Keratinocyte (primary cell): Measurements from ENCODE around the gene NELL2.

Experiments used
- EZH2 ChIP-seq: IDR thresholded peaks from one replicate; pipeline ENCODE4 v1.6.1; 2012; ENCODE audit warnings: inconsistent platforms, mild to moderate bottlenecking, low read length, moderate library complexity
- TF ChIP-seq, protein P1 (sequence below), 3 experiments: IDR thresholded peaks in 1 of 3; conservative IDR thresholded peaks in 1 of 3; optimal IDR thresholded peaks in 1 of 3; 2 replicates in 2 of 3; 3 replicates in 1 of 3; pipeline versions ENCODE3 to v1.5.1; 2011; ENCODE audit warnings: low read length in 3 of 3, mild to moderate bottlenecking in 3 of 3, moderate library complexity in 2 of 3, control low read depth in 1 of 3, inconsistent platforms in 1 of 3; ENCODE audit not compliant: insufficient read depth in 2 of 3; ENCODE audit errors: extremely low read depth in 1 of 3

DNA sequence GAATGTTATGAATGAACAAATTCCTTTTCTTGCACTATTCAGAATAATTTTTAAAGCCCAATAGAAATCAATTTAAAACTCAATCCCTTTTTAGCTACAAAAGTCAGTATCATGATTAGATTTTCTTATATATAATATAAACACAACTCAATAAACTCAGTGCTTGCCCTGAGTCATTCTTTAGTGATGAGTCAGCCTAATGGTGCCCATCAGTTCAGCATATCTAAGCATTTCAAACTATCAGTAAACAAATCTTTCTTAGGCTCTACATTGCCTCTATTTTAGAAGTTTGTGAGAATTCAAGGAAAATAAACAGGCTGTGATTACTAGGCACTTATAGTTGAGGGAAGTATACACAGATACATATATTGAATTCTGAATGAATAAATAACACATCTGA is 179.6 kb downstream of the NELL2 start:
- no peak for TF ChIP-seq EZH2
- TF ChIP-seq, protein P1, sequence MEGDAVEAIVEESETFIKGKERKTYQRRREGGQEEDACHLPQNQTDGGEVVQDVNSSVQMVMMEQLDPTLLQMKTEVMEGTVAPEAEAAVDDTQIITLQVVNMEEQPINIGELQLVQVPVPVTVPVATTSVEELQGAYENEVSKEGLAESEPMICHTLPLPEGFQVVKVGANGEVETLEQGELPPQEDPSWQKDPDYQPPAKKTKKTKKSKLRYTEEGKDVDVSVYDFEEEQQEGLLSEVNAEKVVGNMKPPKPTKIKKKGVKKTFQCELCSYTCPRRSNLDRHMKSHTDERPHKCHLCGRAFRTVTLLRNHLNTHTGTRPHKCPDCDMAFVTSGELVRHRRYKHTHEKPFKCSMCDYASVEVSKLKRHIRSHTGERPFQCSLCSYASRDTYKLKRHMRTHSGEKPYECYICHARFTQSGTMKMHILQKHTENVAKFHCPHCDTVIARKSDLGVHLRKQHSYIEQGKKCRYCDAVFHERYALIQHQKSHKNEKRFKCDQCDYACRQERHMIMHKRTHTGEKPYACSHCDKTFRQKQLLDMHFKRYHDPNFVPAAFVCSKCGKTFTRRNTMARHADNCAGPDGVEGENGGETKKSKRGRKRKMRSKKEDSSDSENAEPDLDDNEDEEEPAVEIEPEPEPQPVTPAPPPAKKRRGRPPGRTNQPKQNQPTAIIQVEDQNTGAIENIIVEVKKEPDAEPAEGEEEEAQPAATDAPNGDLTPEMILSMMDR (optimal IDR thresholded peaks at IDR 0.05 in 1 of 3, IDR thresholded peaks at IDR 0.05 in 1 of 3, conservative IDR thresholded peaks at IDR 0.05 in 1 of 3; ENCODE audit: extremely low read depth in 1 of 3, insufficient read depth in 2 of 3, low read length in 3 of 3): no peak
